AG10803 (cell line): Measurements from ENCODE around the gene HSPA12B.
A peak's percentile ranks its signal among the peaks of the same experiment; 100 is the strongest.

Source experiments
- DNase-seq: peaks from one replicate; pipeline ENCODE4 v3.0.0; 2010; ENCODE audit warnings: low read depth
- H3K4me3 ChIP-seq: 2 replicates; pipeline ENCODE4 v1.5.1; 2011; ENCODE audit warnings: mild to moderate bottlenecking, low read length, control low read depth
- CTCF ChIP-seq: conservative IDR thresholded peaks from 2 replicates; pipeline ENCODE4 v1.5.1; 2011; ENCODE audit warnings: mild to moderate bottlenecking, low read length, control low read depth, inconsistent platforms

Gene HSPA12B

DNA sequence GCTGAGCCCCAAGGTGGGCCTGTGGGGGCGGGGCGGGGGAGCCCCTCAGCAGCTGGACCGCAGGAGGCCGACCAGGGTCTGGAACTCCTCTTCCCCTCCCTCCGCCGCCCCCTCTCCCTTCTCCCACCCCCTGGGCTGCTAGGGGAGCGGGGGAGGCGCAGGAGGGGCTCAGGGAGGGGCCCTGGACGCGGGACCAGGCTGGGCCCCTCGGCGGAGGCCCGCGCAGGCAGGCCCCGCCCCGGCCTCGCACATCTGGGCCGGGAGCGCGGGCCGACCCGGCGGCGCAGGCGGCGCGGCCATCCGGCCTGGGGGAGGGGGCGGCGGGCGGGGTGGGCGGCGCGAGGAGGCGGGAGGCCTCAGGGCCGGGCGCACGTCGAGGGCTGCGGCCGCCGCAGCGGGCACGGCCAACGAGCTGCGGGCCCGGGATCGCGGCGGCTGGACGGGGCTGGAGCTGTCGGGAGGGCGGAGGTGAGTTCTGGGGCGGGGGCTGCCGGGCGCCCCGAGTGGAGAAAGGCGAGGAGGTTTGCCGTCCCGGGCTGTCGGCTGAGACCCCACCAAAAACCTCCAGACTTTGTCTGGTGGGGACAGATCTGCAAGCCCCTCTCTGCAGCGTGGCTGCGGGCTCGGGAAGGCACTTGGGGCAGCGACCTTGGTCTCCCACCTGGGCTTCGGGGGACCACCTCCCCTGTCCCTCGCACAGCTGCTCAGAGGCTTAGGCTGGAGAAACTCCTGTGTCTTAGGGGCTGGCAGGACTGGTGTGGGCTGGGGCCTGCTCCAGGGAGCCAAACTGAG, at the start of gene HSPA12B:
TSS of gene HSPA12B (plus strand) at position 359 of the 792 bp plus-strand sequence. CDS start 5,990 bp downstream, outside the sequence.
- no peak within 1 kb of the TSS for H3K4me3 ChIP-seq
- TF ChIP-seq CTCF, result no peak

DNA sequence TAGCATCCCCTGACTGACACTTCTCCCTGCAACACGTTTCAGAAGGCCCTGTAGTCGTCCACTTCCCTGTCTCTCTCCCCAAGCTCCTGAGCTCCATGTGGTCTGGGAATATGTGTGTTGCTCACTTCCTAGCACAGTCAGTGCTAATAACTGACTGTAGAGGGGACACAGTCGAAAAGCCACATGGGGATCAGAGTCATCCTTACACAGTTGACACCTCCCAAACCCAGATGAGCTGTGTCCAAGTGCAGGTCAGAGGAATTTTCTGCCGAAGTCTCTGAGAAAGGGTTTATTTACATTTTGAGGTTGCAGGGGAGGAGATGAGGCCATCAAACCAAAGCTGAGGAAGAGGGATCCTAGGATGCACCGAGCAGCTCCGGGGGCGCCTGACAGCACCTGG, 47.1 kb upstream of the HSPA12B start:
- H3K4me3 ChIP-seq, result no peak overlapping the region
- TF ChIP-seq CTCF, result no peak
- no peak for DNase-seq

More for the DNA sequence above, at the start of gene HSPA12B:
- no peak for DNase-seq

DNA sequence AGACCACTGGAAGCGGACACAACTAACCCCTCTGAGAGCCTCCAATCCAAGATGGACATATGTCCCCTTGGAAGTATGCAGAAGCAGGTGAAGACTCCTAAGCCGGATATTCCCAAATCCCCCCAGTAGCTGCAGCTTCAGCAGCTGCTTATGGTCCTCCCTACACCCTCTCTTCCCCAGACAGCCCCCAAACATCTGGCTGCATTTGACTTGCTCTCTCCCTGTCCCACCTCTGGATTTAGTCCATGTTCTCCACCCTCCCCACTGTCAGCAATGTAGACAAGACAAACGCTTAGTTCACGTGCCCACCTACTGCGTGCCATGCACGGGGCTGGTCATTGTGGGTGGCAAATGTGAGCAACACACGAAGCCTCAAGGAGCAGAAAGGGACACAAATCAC, 46.1 kb upstream of the HSPA12B start:
- DNase-seq, result no peak

GRCh38 chr20:3686867-3687321, 45.6 kb upstream of the HSPA12B start:
- H3K4me3 ChIP-seq, result peak overlapping the region; percentile 30; the same call in 1 of the 2 replicates
- peak; percentile 13; the same call in 1 of the 2 replicates for TF ChIP-seq CTCF
- DNase-seq, result peak; percentile 95

More for the DNA sequence above, 46.1 kb upstream of the HSPA12B start:
- no peak for TF ChIP-seq CTCF
- H3K4me3 ChIP-seq, result no peak overlapping the region

- DNase-seq, result peak; percentile 79
- TF ChIP-seq CTCF, result no peak
- no peak overlapping the region for H3K4me3 ChIP-seq
These were observed 44.8 kb upstream of the HSPA12B start for GRCh38 chr20:3687655-3688054.

DNA sequence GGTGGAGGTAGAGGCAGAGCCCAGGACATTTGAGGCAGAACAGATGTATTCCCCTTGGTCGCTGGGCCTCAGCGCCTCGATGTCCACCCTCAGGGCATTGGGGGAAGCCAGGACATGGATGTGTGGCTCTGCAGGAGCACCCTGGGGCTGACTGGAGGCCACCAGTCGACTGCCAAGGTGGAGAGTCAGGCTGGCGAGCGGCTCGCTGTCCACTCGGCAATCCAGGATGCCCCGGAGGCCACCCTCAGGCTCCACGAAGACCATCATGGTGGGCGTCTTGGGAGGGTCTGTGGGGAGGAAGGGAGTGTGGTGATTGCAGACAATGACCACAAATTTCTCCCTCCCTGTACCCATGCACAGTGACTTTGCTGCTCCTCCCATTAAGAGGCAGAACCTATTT, 42.5 kb upstream of the HSPA12B start:
- H3K4me3 ChIP-seq, result no peak overlapping the region
- no peak for TF ChIP-seq CTCF
- no peak for DNase-seq

DNA sequence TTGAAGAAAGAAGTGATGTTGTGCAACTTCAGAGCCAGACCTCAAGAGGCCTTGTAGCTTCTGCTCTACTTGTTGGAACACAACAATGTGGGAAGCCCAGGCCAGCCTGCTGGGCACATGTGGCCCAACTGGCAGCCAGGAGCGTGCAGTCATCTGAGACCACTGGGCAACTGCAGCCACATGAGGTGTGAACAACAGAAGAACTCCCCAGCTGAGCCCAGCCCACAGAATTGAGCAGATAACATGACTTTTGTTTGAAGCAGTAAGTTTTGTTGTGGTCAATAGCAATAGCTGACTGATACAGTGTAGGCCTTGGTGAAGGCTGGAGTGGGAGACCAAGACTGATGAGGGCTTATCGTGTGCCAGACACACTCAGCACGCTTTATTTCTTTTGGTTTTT, 42.1 kb upstream of the HSPA12B start:
- no peak for DNase-seq
- no peak overlapping the region for H3K4me3 ChIP-seq
- TF ChIP-seq CTCF, result no peak
